Adrenal gland (tissue), 12 donors: ENCODE measurements around the gene C8A. TPM values are rescaled to one million over a fixed set of nuclear protein-coding genes. Genes with fewer than 3 reads are reported as not detected.

Experiments
- DNase-seq, 7 donors: peaks; one replicate each; pipeline ENCODE4 v3.0.0-alpha.2; 2019 to 2020
- H3K27ac ChIP-seq, 5 donors: fragments of 200-600 bp; sonication (generic) in 4 of 5; 1 replicate in 3 of 5; 2 replicates in 2 of 5; pipeline versions ENCODE4 v1.5.1 to v1.8.0; 2016 to 2020; ENCODE audit warnings: mild to moderate bottlenecking in 1 of 5
- H3K27me3 ChIP-seq: fragments of 200-600 bp; 2 replicates; pipeline ENCODE4 v1.8.0; 2021
- H3K36me3 ChIP-seq, 2 donors: fragments of 200-600 bp; replicated peaks in 1 of 2; 1 replicate in 1 of 2; 2 replicates in 1 of 2; pipeline versions ENCODE4 v1.5.1 to v1.8.0; 2018 to 2022
- H3K4me1 ChIP-seq, 2 donors: fragments of 200-600 bp; replicated peaks in 1 of 2; 1 replicate in 1 of 2; 2 replicates in 1 of 2; pipeline versions ENCODE4 v1.5.1 to v1.8.0; 2018 to 2021
- H3K4me3 ChIP-seq, 4 donors: fragments of 200-600 bp; sonication (generic) in 3 of 4; one replicate each; pipeline ENCODE4 v1.5.1; 2016 to 2018
- H3K9me3 ChIP-seq, 3 donors: fragments of 200-600 bp; sonication (generic) in 1 of 3; replicated peaks in 1 of 3; 1 replicate in 2 of 3; 2 replicates in 1 of 3; pipeline versions ENCODE4 v1.5.1 to v1.8.0; 2016 to 2021
- POLR2A ChIP-seq, 2 donors: fragments of 450-650 bp; IDR thresholded peaks; one replicate each; pipeline ENCODE4 v1.6.1; 2017; ENCODE audit warnings: antibody characterized with exemption in 2 of 2, mild to moderate bottlenecking in 2 of 2, moderate library complexity in 1 of 2
- WGBS, 4 donors: extraction: QIAGEN DNeasy Blood & Tissue Kit in 2 of 4; methylation state at CpG; one replicate each; pipeline versions ENCODE4 v1.1.5 to v1.1.7; 2013 to 2017; 5-methylcytosine and 5-hydroxymethylcytosine counted together
- intact Hi-C, 2 donors: fragments of 100-400 bp; cut with DNase I; formaldehyde crosslinking; loops; one replicate each; pipeline versions ENCODE4 v1.14.1 to v1.15.0; 2022 to 2023
- polyA plus RNA-seq, 3 donors: library from polyadenylated mRNA; stranded (reverse); fragments of 200-250 nt in 2 of 3; fragments of 350-450 nt in 1 of 3; fragmentation: Illumina TruSeq in 1 of 3; extraction: RNeasy Lipid Tissue Mini Kit (QIAGEN cat#74804) in 1 of 3; gene quantifications; one replicate each; pipeline ENCODE4 v1.2.3, GENCODE V29; 2013 to 2014
- total RNA-seq, 9 donors: library from RNA; depleted of rRNA in 4 of 9; stranded (reverse); fragments of >200 nt in 4 of 9; fragments of 120-200 nt in 1 of 9; fragmentation: NEBNext Ultra II Directional in 1 of 9; extraction: Animal tissue kit (Norgen Biotek cat#: 25700) in 1 of 9; gene quantifications; one replicate each; pipeline versions ENCODE4 v1.1.0 to v1.2.4, GENCODE V29; 2013 to 2023
- TF ChIP-seq, protein P1 (sequence below), 6 experiments: fragments of 450-650 bp in 4 of 6; fragments of 200-600 bp in 2 of 6; sonication (generic) in 1 of 6; IDR thresholded peaks; 1 replicate in 5 of 6; 2 replicates in 1 of 6; pipeline versions ENCODE4 v1.5.1 to v1.8.0; 2016 to 2021; ENCODE audit warnings: antibody characterized with exemption in 6 of 6, mild to moderate bottlenecking in 2 of 6, moderate library complexity in 1 of 6
- donor health status: healthy with polysubstance abuse.
- donor health status: Bipolar disorder and iron deficiency.
- donor health status: DM: yes; HTN: yes; CAD: no.
- donor health status: DM: no; HTN: no; CAD: no.
- donor health status: DM: no; HTN: no; CAD: no.
- donor health status: DM: yes; HTN: yes; CAD: no.

C8A gene
- total and polyA plus RNA-seq, 12 donors: 0.07 TPM; not detected in 10

DNA sequence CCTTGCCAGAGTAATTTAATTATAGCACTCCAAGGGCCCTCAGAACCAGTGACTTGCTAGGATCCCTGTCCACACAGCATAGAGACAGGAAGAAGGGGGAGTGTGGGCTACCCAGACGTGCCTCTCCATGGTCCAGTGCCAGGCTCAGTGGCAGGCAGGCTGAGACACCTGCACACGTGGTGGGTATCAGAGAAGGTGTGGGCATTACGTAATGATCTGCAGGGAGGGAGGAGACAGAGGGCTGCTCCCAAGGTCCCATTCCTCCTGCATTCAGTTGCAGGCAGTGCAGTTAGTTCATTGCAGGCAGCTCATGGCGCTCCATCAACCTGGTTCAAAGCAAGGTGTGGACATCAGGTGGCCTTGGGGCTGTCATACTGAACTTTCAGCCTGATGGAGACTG, 61.4 kb downstream of the C8A start:
- H3K9me3 ChIP-seq: no peaks in the 10 kb centered on the region
- WGBS, 4 donors: 48 to 58% (median 49%) methylated on average over 4 of the region's 4 CpGs
- no peaks in the 10 kb centered on the region for H3K4me1 ChIP-seq
- no peaks in the 10 kb centered on the region for H3K27me3 ChIP-seq
- no peaks in the 10 kb centered on the region for H3K36me3 ChIP-seq
- no peak for TF ChIP-seq POLR2A (IDR thresholded peaks at IDR 0.05)
- TF ChIP-seq, protein P1, sequence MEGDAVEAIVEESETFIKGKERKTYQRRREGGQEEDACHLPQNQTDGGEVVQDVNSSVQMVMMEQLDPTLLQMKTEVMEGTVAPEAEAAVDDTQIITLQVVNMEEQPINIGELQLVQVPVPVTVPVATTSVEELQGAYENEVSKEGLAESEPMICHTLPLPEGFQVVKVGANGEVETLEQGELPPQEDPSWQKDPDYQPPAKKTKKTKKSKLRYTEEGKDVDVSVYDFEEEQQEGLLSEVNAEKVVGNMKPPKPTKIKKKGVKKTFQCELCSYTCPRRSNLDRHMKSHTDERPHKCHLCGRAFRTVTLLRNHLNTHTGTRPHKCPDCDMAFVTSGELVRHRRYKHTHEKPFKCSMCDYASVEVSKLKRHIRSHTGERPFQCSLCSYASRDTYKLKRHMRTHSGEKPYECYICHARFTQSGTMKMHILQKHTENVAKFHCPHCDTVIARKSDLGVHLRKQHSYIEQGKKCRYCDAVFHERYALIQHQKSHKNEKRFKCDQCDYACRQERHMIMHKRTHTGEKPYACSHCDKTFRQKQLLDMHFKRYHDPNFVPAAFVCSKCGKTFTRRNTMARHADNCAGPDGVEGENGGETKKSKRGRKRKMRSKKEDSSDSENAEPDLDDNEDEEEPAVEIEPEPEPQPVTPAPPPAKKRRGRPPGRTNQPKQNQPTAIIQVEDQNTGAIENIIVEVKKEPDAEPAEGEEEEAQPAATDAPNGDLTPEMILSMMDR (IDR thresholded peaks at IDR 0.05): no peak
- intact Hi-C loops: no loop called here
- no peak for DNase-seq
- no peak overlapping the region for H3K4me3 ChIP-seq
- no peak overlapping the region for H3K27ac ChIP-seq

DNA sequence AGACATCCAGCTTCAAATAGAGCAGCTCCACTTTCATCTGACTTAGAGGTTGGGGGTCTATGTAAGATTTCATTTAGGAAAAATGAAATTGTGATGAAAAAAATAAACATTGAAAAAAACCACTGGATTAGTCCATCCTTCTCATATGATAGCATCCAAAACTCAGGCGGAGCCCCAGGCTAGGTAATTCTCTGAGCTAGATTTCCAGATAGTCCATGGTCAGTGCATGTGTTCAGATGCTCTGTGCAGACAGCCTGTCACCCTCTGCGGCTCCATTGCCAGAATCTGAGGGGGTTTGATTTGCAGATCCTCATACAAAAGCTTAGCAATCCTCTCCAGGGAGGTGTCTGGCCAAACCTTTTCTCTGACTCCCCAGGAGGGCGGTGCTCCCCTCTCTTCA, 62.0 kb downstream of the C8A start:
- Histone ChIP-seq H3K4me1 (no peaks in the 10 kb centered on the region), H3K27ac (no peak overlapping the region), H3K9me3 (no peaks in the 10 kb centered on the region), H3K36me3 (no peaks in the 10 kb centered on the region), H3K27me3 (no peaks in the 10 kb centered on the region), H3K4me3 (no peak overlapping the region)
- WGBS, 4 donors: 80 to 90% (median 85%) methylated on average over 3 of the region's 3 CpGs
- intact Hi-C loops: no loop called here
- TF ChIP-seq, protein P1 (IDR thresholded peaks at IDR 0.05): no peak
- no peak for DNase-seq

DNA sequence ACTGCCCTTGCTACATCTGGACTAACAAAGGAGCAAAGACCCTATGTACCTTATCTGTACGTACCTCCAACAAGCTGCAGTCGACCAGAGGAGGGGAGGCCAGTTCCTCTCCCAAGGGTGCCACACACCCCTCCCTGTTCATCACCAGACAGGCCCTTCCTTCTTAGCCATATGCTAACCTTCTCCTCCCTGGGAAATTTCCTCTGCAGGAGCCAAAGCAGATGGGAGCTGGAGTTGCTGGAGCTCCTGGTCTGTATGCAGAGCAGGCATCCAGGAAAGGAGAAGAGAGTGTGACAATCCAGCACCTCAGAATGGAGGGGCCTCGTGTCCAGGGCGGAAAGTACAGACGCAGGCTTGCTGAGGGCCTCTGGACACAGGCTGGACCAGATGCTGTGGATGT, 62.8 kb downstream of the C8A start:
- no peak for TF ChIP-seq POLR2A (IDR thresholded peaks at IDR 0.05)
- TF ChIP-seq, protein P1 (IDR thresholded peaks at IDR 0.05): no peak
- intact Hi-C loops: no loop called here
- no peak for DNase-seq
- Histone ChIP-seq H3K27me3 (no peaks in the 10 kb centered on the region), H3K9me3 (no peaks in the 10 kb centered on the region), H3K4me3 (no peak overlapping the region), H3K4me1 (no peaks in the 10 kb centered on the region), H3K36me3 (no peaks in the 10 kb centered on the region), H3K27ac (no peak overlapping the region)
- WGBS, 4 donors: 75 to 97% (median 81%) methylated on average over 3 to 5 of the region's 5 CpGs

DNA sequence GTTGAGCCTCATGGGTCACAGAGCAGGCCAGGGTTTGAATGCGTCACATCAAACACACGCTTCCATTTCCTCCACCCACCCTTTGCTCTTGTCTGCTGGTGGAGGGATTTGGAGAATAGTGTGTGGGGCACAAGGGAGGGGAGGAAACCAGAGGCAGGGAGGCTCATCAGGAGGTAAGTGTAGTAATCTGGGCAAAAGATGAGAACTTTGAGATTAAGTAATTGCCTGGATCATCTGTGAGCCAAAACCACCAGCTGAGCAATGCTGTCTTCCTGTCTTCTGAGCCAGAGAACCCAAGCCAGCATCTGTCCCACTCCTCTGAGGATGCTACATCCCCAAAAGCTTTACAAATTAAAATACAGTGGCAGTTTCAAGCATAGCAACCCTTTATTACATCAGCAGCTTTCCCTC, 66.0 kb downstream of the C8A start:
- Histone ChIP-seq H3K27ac (no peak overlapping the region), H3K4me3 (no peak overlapping the region), H3K4me1 (no peaks in the 10 kb centered on the region), H3K36me3 (no peaks in the 10 kb centered on the region), H3K27me3 (no peaks in the 10 kb centered on the region), H3K9me3 (no peaks in the 10 kb centered on the region)
- DNase-seq: no peak
- WGBS, 4 donors: 70 to 90% (median 79%) methylated on average over 2 of the region's 2 CpGs
- intact Hi-C loops: no loop called here
- TF ChIP-seq POLR2A (IDR thresholded peaks at IDR 0.05): no peak
- TF ChIP-seq, protein P1 (IDR thresholded peaks at IDR 0.05): no peak
